Measurements from ENCODE around the gene ZNF524.
A peak's percentile ranks its signal among the peaks of the same experiment; 100 is the strongest.

The ZNF524 gene

DNA sequence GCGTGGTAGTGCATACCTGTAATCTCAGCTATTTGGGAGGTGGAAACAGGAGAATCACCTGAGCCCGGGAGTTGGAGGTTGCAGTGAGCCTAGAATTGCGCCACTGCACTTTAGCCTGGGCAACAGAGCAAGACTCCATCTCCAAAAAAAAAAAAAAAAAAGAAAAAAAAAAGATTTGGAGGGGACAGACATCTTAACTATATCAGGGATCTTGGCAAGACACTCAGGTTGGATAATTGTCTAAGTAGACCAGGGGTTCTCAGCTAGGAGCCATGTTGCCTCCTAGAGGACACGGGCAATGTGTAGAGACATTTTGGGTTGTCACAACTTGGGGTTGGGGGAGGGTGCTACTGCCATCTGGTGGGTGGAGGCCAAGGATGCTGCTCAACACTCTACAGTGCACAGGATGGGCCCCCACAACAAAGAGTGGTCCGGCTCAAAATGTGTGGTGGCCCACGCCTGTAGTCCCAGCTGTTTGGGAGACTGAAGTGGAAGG, 38.8 kb downstream of the ZNF524 start:
- peak; percentile 79 for DNase-seq
- H3K27me3 ChIP-seq (ENCODE audit: insufficient read depth, low read length, poor library complexity), result no peaks in the 10 kb centered on the region
- H4K20me1 ChIP-seq (ENCODE audit: insufficient read depth, low read length), result peaks cover 20% of the 10 kb centered on the region
- H3K9me3 ChIP-seq (ENCODE audit: insufficient read depth, low read length, severe bottlenecking), result no peaks in the 10 kb centered on the region
- peaks cover 82% of the 10 kb centered on the region for H3K79me2 ChIP-seq (ENCODE audit: insufficient read depth, low read length)
- H3K4me1 ChIP-seq (ENCODE audit: insufficient read depth, low read length), result peaks cover 72% of the 10 kb centered on the region
- H3K4me2 ChIP-seq (ENCODE audit: insufficient read depth, low read length), result peak overlapping the region; percentile 13; the same call in 1 of the 2 replicates
- TF ChIP-seq EZH2 (IDR thresholded peaks at IDR 0.05; ENCODE audit: borderline replicate concordance, low read depth, low read length, severe bottlenecking), result no peak
- peak; percentile 80 for TF ChIP-seq CTCF (IDR thresholded peaks at IDR 0.05; ENCODE audit: borderline replicate concordance, extremely low read depth, low read length, poor library complexity, severe bottlenecking)
- no peak overlapping the region for H2AFZ ChIP-seq (ENCODE audit: low read depth, low read length)
- peaks cover 3% of the 10 kb centered on the region for H3K36me3 ChIP-seq (ENCODE audit: insufficient read depth, low read length)
- peak; percentile 29; the same call in 2 of the 3 replicates for ATAC-seq (ENCODE audit: insufficient read depth, low read depth)
- no peak overlapping the region for H3K4me3 ChIP-seq (ENCODE audit: low read depth in 1 of 2, low read length in 2 of 2)
- H3K27ac ChIP-seq (ENCODE audit: low read length), result no peak overlapping the region
- H3K9ac ChIP-seq (ENCODE audit: low read depth, low read length), result no peak overlapping the region

GRCh38 chr19:55640043-55640576, 40.0 kb downstream of the ZNF524 start:
- Histone ChIP-seq H2AFZ (ENCODE audit: low read depth, low read length) (peak overlapping the region; percentile 64), H3K9me3 (ENCODE audit: insufficient read depth, low read length, severe bottlenecking) (no peaks in the 10 kb centered on the region), H3K4me2 (ENCODE audit: insufficient read depth, low read length) (peak overlapping the region; percentile 85), H4K20me1 (ENCODE audit: insufficient read depth, low read length) (peaks cover 29% of the 10 kb centered on the region), H3K4me1 (ENCODE audit: insufficient read depth, low read length) (peaks cover 79% of the 10 kb centered on the region), H3K36me3 (ENCODE audit: insufficient read depth, low read length) (peaks cover 10% of the 10 kb centered on the region), H3K9ac (ENCODE audit: low read depth, low read length) (peak overlapping the region; percentile 92), H3K27me3 (ENCODE audit: insufficient read depth, low read length, poor library complexity) (no peaks in the 10 kb centered on the region), H3K27ac (ENCODE audit: low read length) (peak overlapping the region; percentile 79), H3K4me3 (ENCODE audit: low read depth in 1 of 2, low read length in 2 of 2) (peak overlapping the region; percentile 98 to 99; a peak in 3 of 4 replicates), H3K79me2 (ENCODE audit: insufficient read depth, low read length) (peaks cover 87% of the 10 kb centered on the region)
- DNase-seq (no peak), ATAC-seq (ENCODE audit: insufficient read depth, low read depth) (no peak)
- TF ChIP-seq EZH2 (IDR thresholded peaks at IDR 0.05; ENCODE audit: borderline replicate concordance, low read depth, low read length, severe bottlenecking), result no peak
- TF ChIP-seq CTCF (IDR thresholded peaks at IDR 0.05; ENCODE audit: borderline replicate concordance, extremely low read depth, low read length, poor library complexity, severe bottlenecking), result no peak

DNA sequence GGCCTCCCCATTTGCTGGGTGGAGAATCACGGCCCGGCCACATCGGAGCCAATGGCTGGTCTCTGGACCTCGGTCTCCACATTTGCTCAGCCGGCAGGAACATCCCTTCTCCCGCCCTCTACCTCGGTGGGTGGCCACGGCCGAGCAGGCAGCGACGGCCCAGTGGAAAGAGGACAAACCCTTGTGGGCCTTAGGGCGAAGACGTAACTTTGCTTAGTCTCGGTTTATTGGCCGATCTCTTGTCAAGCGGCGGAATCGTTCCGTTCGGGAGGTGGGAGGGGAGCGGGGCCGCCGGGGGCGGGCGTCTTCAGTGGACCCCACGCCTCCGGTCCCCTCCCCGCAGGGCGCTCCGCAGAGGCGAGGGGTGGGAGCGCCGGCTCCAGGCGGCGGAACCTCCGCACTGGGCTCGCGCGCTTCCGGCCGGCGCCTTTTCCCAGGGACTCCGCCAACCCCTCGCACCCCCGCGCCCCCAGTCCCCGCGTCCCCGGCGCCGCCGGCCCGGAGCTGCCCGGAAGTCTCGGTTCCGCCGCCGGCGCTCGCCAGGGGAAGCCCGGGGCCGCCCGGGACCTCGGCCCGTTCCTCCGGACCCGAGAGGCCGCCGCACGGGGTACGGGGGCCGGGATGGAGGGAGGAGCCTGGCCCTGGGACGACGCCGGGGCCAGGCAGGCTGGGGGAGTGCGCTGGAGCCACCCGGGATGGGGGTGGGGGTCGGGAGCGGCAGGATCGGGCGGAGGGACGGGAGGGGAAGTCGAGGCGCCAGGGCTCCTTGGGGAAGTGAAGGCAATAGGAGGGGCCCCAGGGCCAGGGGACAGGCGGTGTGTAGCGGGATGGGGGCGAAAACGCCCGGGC, 40.7 kb downstream of the ZNF524 start, which contains the start of gene ZNF580:
ZNF580 (plus strand) TSS at position 426 of the 849 bp plus-strand sequence. CDS start 1,507 bp downstream, outside the sequence.
- peaks cover 25% of the 10 kb centered on the region for H4K20me1 ChIP-seq (ENCODE audit: insufficient read depth, low read length)
- H3K36me3 ChIP-seq (ENCODE audit: insufficient read depth, low read length), result peaks cover 17% of the 10 kb centered on the region
- DNase-seq, result peak; percentile 74
- H3K9ac ChIP-seq (ENCODE audit: low read depth, low read length), result peak within 1 kb of the TSS; percentile 92
- peak within 1 kb of the TSS; percentile 98 to 99 for H3K4me3 ChIP-seq (ENCODE audit: low read depth in 1 of 2, low read length in 2 of 2)
- peaks cover 78% of the 10 kb centered on the region for H3K4me1 ChIP-seq (ENCODE audit: insufficient read depth, low read length)
- peaks cover 87% of the 10 kb centered on the region for H3K79me2 ChIP-seq (ENCODE audit: insufficient read depth, low read length)
- TF ChIP-seq CTCF (IDR thresholded peaks at IDR 0.05; ENCODE audit: borderline replicate concordance, extremely low read depth, low read length, poor library complexity, severe bottlenecking) (no peak), EZH2 (IDR thresholded peaks at IDR 0.05; ENCODE audit: borderline replicate concordance, low read depth, low read length, severe bottlenecking) (no peak)
- peak; percentile 64 for ATAC-seq (ENCODE audit: insufficient read depth, low read depth)
- H3K27ac ChIP-seq (ENCODE audit: low read length), result peak within 1 kb of the TSS; percentile 89
- peak within 1 kb of the TSS; percentile 68 for H2AFZ ChIP-seq (ENCODE audit: low read depth, low read length)
- H3K9me3 ChIP-seq (ENCODE audit: insufficient read depth, low read length, severe bottlenecking), result no peaks in the 10 kb centered on the region
- peak within 1 kb of the TSS; percentile 85 for H3K4me2 ChIP-seq (ENCODE audit: insufficient read depth, low read length)
- H3K27me3 ChIP-seq (ENCODE audit: insufficient read depth, low read length, poor library complexity), result no peaks in the 10 kb centered on the region

Data from DND-41 (cell line).